GM18520 (cell line): ENCODE measurements around the gene LBR.

Source experiments
- ATAC-seq: cut with Tn5 transposase; IDR thresholded peaks from one replicate; pipeline ENCODE4 v1.9.1; 2021; ENCODE audit not compliant: unreplicated experiment

LBR gene

DNA sequence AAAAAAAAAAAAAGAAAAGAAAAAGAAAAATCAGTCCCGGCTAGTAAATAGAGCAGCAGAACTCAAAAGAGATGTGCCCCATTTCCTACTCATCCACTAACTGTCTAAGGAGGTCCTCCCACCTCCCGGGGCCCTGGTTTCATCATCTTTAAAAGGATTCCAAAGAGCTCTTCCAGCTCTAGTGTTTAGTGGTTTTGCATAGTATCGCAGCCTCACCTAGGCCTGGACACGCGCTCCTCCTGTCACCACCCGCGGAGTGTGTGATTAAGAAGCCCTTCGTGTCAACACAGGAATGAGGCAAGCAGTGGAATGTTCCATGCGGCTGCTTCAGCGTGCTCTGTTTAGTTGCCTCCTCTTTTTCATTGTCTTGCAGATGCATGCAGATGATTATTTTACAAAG, 49.0 kb downstream of the LBR start:
- ATAC-seq: no peak

GRCh38 chr1:225374996-225375395, 52.8 kb downstream of the LBR start:
- ATAC-seq: no peak

- ATAC-seq: no peak
Observed at GRCh38 chr1:225373155-225373554, 54.7 kb downstream of the LBR start.

GRCh38 chr1:225371366-225372010, 56.4 kb downstream of the LBR start:
- ATAC-seq: no peak

- ATAC-seq: no peak
Observed at GRCh38 chr1:225368036-225368552, 59.7 kb downstream of the LBR start.

DNA sequence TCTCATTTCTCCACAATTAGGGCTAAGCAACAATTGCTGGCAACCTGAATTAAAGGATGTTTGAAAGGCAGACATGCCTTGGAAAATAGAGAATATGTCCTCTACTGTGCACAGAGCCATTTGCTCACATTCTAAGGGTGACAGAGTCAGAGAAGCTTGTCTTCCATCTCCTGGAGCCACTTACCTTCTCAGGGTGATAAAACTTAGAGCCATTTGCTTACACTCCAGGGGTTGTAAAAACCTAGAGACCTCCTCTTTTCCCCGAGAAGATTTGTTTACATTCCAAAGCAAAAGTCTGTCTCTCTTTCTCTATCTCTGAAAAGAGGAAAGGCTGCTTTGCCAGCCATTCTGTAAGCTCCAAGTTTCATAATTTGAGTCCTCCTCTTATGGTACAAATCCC, 61.3 kb downstream of the LBR start:
- no peak for ATAC-seq

GRCh38 chr1:225366018-225366417, 61.8 kb downstream of the LBR start:
- no peak for ATAC-seq

DNA sequence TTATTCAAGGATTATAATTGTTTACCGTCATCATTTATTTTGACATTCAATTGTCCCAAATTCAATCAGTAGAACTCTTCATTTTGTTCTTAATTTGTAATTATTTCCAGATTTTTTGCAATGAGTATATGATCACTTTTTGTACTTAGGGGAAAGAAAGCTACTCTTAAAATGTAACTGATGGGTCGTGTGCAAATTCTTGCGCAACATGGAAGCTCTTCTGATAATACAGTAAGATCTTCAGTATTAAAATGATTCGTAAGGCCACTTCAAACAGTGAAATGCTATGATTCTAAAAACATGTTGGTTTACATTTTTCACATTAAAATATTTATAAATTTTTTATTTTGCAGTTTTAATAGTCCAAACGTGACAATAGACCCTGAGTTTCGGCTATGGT, 63.4 kb downstream of the LBR start:
- ATAC-seq: no peak

DNA sequence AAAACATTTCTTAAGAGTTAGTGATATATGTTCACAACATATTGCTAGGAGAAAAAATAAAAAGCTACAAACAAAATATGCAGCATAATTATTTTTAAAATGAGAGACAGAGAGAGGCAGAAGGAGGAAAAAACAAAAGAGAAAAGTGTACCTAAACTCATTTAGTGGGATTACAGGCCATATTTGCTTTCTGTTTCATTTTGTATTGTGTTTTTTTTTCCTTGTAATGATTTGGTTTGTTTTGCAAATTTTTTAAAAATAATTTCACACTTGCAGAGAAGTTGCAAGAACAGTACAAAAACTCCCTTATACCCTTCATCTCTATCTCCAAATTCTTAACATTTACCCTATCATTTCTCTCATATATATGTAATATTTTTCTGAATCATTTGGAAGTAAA, 65.0 kb downstream of the LBR start:
- ATAC-seq: no peak

DNA sequence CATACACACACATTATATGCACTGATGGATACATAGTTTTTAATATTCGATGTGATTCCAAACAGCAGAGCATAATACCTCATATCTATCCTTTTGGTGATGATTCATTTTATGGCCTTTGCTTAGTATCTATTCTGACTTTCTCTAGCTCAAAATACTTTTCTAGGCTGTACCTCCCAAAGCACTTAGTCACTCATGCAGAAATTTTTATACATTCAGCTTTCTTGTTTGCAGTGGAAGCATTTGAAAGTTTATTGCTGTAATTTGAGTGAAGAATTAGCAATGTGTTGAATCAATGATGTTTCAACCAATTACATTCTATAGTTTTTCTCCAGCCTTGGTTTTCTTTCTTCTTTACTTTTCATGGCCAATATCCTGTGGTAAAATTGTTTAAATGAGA, 66.7 kb downstream of the LBR start:
- no peak for ATAC-seq

DNA sequence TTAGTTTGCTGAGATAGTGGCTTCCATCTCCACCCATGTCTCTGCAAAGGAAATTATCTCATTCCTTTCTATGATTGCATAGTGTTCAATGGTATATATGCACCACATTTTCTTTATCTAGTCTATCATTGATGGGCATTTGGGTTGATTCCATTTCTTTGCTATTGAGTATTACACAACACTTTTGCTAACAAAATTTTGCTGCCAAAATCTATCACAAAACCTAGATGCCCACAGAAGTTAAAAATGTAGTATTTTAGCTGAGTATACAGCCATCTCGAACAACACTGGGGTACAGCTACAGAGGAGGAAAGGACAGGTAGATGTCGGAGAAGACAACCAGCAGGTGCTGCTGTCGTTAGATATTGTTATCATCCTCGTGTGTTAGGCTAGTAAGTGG, 67.7 kb downstream of the LBR start:
- ATAC-seq: no peak

GRCh38 chr1:225355863-225356262, 72.0 kb downstream of the LBR start:
- ATAC-seq: no peak

- ATAC-seq: no peak
Observed at GRCh38 chr1:225354906-225355305, 72.9 kb downstream of the LBR start.
